ENCODE results near the gene FAM168B. TPM values are rescaled to one million over a fixed set of nuclear protein-coding genes. Genes with fewer than 3 reads are reported as not detected.
"Not testable (repeated sequence)": the region's sequence is repeated elsewhere in the genome, so short reads cannot be mapped to it uniquely, and the experiment has no call there.

Gene FAM168B
- total RNA-seq, 1 donor = 88.1 TPM

GRCh38 chr2:131104487-131105155, 11.4 kb upstream of the FAM168B start:
- peak; percentile 41 to 52 (median 41) for DNase-seq (ENCODE audit: low read depth in 2 of 3, low spot score in 2 of 3)

- DNase-seq (ENCODE audit: low read depth in 2 of 3, low spot score in 2 of 3) = no peak
These were observed 9.9 kb upstream of the FAM168B start for GRCh38 chr2:131103165-131103564.

- no peak for DNase-seq (ENCODE audit: low read depth in 2 of 3, low spot score in 2 of 3)
These were observed 1.4 kb upstream of the FAM168B start for GRCh38 chr2:131094463-131095281.

- peak in 1 of 3 donors; percentile 81 for DNase-seq (ENCODE audit: low read depth in 2 of 3, low spot score in 2 of 3)
These were observed 619 bp upstream of the FAM168B start for GRCh38 chr2:131093696-131094462.

GRCh38 chr2:131092458-131093005, 728 bp downstream of the FAM168B start:
- DNase-seq (ENCODE audit: low read depth in 2 of 3, low spot score in 2 of 3) = peak in 1 of 3 donors; percentile 11

GRCh38 chr2:131085646-131086045, 7.6 kb downstream of the FAM168B start:
- DNase-seq (ENCODE audit: low read depth in 2 of 3, low spot score in 2 of 3) = no peak

- no peak for DNase-seq (ENCODE audit: low read depth in 2 of 3, low spot score in 2 of 3)
These were observed 12.1 kb downstream of the FAM168B start for GRCh38 chr2:131081190-131081589.

GRCh38 chr2:131079931-131080330, 13.3 kb downstream of the FAM168B start:
- not testable (repeated sequence) for DNase-seq (ENCODE audit: low read depth in 2 of 3, low spot score in 2 of 3)

- no peak for DNase-seq (ENCODE audit: low read depth in 2 of 3, low spot score in 2 of 3)
These were observed 15.3 kb downstream of the FAM168B start for GRCh38 chr2:131077966-131078365.

- DNase-seq (ENCODE audit: low read depth in 2 of 3, low spot score in 2 of 3) = no peak
These were observed 15.9 kb downstream of the FAM168B start for GRCh38 chr2:131077182-131077846.

- DNase-seq (ENCODE audit: low read depth in 2 of 3, low spot score in 2 of 3) = no peak
These were observed 16.6 kb downstream of the FAM168B start for GRCh38 chr2:131076707-131077106.

- DNase-seq (ENCODE audit: low read depth in 2 of 3, low spot score in 2 of 3) = not testable (repeated sequence)
These were observed 17.7 kb downstream of the FAM168B start for GRCh38 chr2:131075578-131075977.

GRCh38 chr2:131068172-131068571, 25.1 kb downstream of the FAM168B start:
- DNase-seq (ENCODE audit: low read depth in 2 of 3, low spot score in 2 of 3) = not testable (repeated sequence)

GRCh38 chr2:131067465-131068125, 25.7 kb downstream of the FAM168B start:
- no peak for DNase-seq (ENCODE audit: low read depth in 2 of 3, low spot score in 2 of 3)

GRCh38 chr2:131064589-131065512, 28.4 kb downstream of the FAM168B start:
- DNase-seq (ENCODE audit: low read depth in 2 of 3, low spot score in 2 of 3) = no peak

GRCh38 chr2:131063501-131064283, 29.6 kb downstream of the FAM168B start:
- no peak for DNase-seq (ENCODE audit: low read depth in 2 of 3, low spot score in 2 of 3)

GRCh38 chr2:131058920-131059319, 34.3 kb downstream of the FAM168B start:
- no peak for DNase-seq (ENCODE audit: low read depth in 2 of 3, low spot score in 2 of 3)
